Neural cell (in vitro differentiated cells): ENCODE results near the gene TRIM8. TPM values are rescaled to one million over a fixed set of nuclear protein-coding genes. Genes with fewer than 3 reads are reported as not detected.

Experiments
- H2AFZ ChIP-seq: fragments of 200-600, 300-800 bp; sonication (generic), shearing (Covaris generic); 2 replicates; pipeline ENCODE4 v1.6.0; 2014; ENCODE audit warnings: low read depth, mild to moderate bottlenecking, antibody characterized with exemption, low read length, moderate library complexity
- H3F3A ChIP-seq: fragments of 200-600 bp; shearing (Covaris generic); 2 replicates; pipeline ENCODE4 v1.6.1; 2016; ENCODE audit warnings: mild to moderate bottlenecking, moderate library complexity, mixed read lengths, antibody characterized with exemption, low read length; ENCODE audit not compliant: insufficient read depth, poor library complexity, severe bottlenecking
- H3K27ac ChIP-seq: fragments of 200-600, 300-800 bp; sonication (generic), shearing (Covaris generic); 2 replicates; pipeline ENCODE4 v1.5.1; 2014; ENCODE audit warnings: mild to moderate bottlenecking, low read length, moderate library complexity
- H3K27me3 ChIP-seq: fragments of 300-800, 200-600 bp; sonication (generic), shearing (Covaris generic); 2 replicates; pipeline ENCODE4 v1.6.0; 2014; ENCODE audit warnings: mild to moderate bottlenecking, low read depth, low read length, moderate library complexity; ENCODE audit not compliant: insufficient read depth
- H3K36me3 ChIP-seq: fragments of 300-800, 200-600 bp; sonication (generic), shearing (Covaris generic); 2 replicates; pipeline ENCODE4 v1.5.1; 2014; ENCODE audit warnings: mild to moderate bottlenecking, antibody characterized with exemption, low read length, moderate library complexity; ENCODE audit not compliant: insufficient read depth
- H3K4me2 ChIP-seq: fragments of 300-800, 200-600 bp; sonication (generic), shearing (Covaris generic); 2 replicates; pipeline ENCODE4 v1.6.0; 2014; ENCODE audit warnings: mild to moderate bottlenecking, low read length
- H3K4me3 ChIP-seq: fragments of 300-800, 200-600 bp; sonication (generic), shearing (Covaris generic); 2 replicates; pipeline ENCODE4 v1.5.1; 2014; ENCODE audit warnings: mild to moderate bottlenecking, low read length, moderate library complexity
- H3K79me2 ChIP-seq: fragments of 200-600 bp; shearing (Covaris generic); replicated peaks from 2 replicates; pipeline ENCODE4 v1.6.0; 2014; ENCODE audit warnings: mild to moderate bottlenecking, low read length, moderate library complexity; ENCODE audit not compliant: insufficient read depth
- H3K9ac ChIP-seq: fragments of 300-800, 200-600 bp; sonication (generic), shearing (Covaris generic); 2 replicates; pipeline ENCODE4 v1.6.1; 2016; ENCODE audit warnings: mild to moderate bottlenecking, low read length, mixed read lengths
- H3K9me2 ChIP-seq: fragments of 200-600 bp; shearing (Covaris generic); 2 replicates; pipeline ENCODE4 v1.6.1; 2016; ENCODE audit warnings: mild to moderate bottlenecking, low read length, mixed read lengths; ENCODE audit not compliant: insufficient read depth
- H3K9me3 ChIP-seq: fragments of 200-600, 300-800 bp; sonication (generic), shearing (Covaris generic); 2 replicates; pipeline ENCODE4 v1.6.1; 2016; ENCODE audit warnings: mild to moderate bottlenecking, mixed run types, low read length, moderate library complexity, mixed read lengths
- H4K20me1 ChIP-seq: fragments of 200-600 bp; shearing (Covaris generic); 2 replicates; pipeline ENCODE4 v1.6.1; 2016; ENCODE audit warnings: mild to moderate bottlenecking, mixed run types; ENCODE audit not compliant: insufficient read depth
- CTCF ChIP-seq: fragments of 450-650 bp; IDR thresholded peaks from 2 replicates; pipeline ENCODE4 v1.5.1; 2014; ENCODE audit warnings: antibody characterized with exemption, mild to moderate bottlenecking, moderate library complexity; ENCODE audit not compliant: poor library complexity, severe bottlenecking
- EP300 ChIP-seq: fragments of 450-650 bp; conservative IDR thresholded peaks from 2 replicates; pipeline ENCODE4 v1.6.1; 2014; ENCODE audit warnings: antibody characterized with exemption, mild to moderate bottlenecking, moderate library complexity; ENCODE audit not compliant: poor library complexity, severe bottlenecking
- EZH2 ChIP-seq: fragments of 200-600, 300-800 bp; shearing (Covaris generic), sonication (generic); IDR thresholded peaks from 2 replicates; pipeline ENCODE4 v1.6.1; 2014; ENCODE audit warnings: antibody characterized with exemption, low read length, borderline replicate concordance, mild to moderate bottlenecking; ENCODE audit not compliant: insufficient read depth, poor library complexity, severe bottlenecking
- MXI1 ChIP-seq: fragments of 450-650 bp; conservative IDR thresholded peaks from 2 replicates; pipeline ENCODE4 v1.6.1; 2014; ENCODE audit warnings: antibody characterized with exemption, mild to moderate bottlenecking; ENCODE audit not compliant: poor library complexity, severe bottlenecking
- POLR2AphosphoS5 ChIP-seq: IDR thresholded peaks from 2 replicates; pipeline ENCODE4 v1.6.1; 2012
- RAD21 ChIP-seq: fragments of 450-650 bp; conservative IDR thresholded peaks from 2 replicates; pipeline ENCODE4 v1.6.1; 2014; ENCODE audit warnings: antibody characterized with exemption, mild to moderate bottlenecking, moderate library complexity
- REST ChIP-seq: IDR thresholded peaks from 2 replicates; pipeline ENCODE4 v1.6.1; 2012; ENCODE audit warnings: borderline replicate concordance
- SMC3 ChIP-seq: fragments of 450-650 bp; conservative IDR thresholded peaks from 2 replicates; pipeline ENCODE4 v1.6.1; 2014; ENCODE audit warnings: antibody characterized with exemption, mild to moderate bottlenecking, moderate library complexity; ENCODE audit not compliant: poor library complexity
- TAF1 ChIP-seq: IDR thresholded peaks from 2 replicates; pipeline ENCODE4 v1.6.1; 2012; ENCODE audit warnings: low read depth
- polyA plus RNA-seq: library from polyadenylated mRNA; depleted of rRNA; stranded (reverse); fragments of >200 nt; gene quantifications from 2 replicates; pipeline ENCODE4 v1.2.3, GENCODE V29; 2014

TRIM8 gene
- polyA plus RNA-seq, 1 donor from 2014 or later, result 47.5 TPM

- no peak overlapping the region for H3K9ac ChIP-seq
- no peak overlapping the region for H3K4me2 ChIP-seq
- no peak overlapping the region for H3K4me3 ChIP-seq
- H3K9me3 ChIP-seq, result no peaks in the 10 kb centered on the region
- H3K36me3 ChIP-seq, result no peaks in the 10 kb centered on the region
- no peaks in the 10 kb centered on the region for H3K79me2 ChIP-seq
- no peak overlapping the region for H3K27ac ChIP-seq
- no peaks in the 10 kb centered on the region for H3K27me3 ChIP-seq
- no peaks in the 10 kb centered on the region for H3K9me2 ChIP-seq
- H4K20me1 ChIP-seq, result no peaks in the 10 kb centered on the region
- TF ChIP-seq POLR2AphosphoS5, result no peak
- no peak for TF ChIP-seq EP300
- TF ChIP-seq CTCF, result no peak
- no peak for TF ChIP-seq RAD21
- no peak for TF ChIP-seq EZH2
- no peak for TF ChIP-seq SMC3
- no peak for TF ChIP-seq MXI1
- TF ChIP-seq TAF1, result no peak
- TF ChIP-seq REST, result no peak
- H2AFZ ChIP-seq, result no peak overlapping the region
- no peaks in the 10 kb centered on the region for H3F3A ChIP-seq
Measured at GRCh38 chr10:102597131-102597991, 46.9 kb upstream of the TRIM8 start.

- no peaks in the 10 kb centered on the region for H3K27me3 ChIP-seq
- H3K9ac ChIP-seq, result no peak overlapping the region
- no peaks in the 10 kb centered on the region for H3K36me3 ChIP-seq
- no peak for TF ChIP-seq TAF1
- no peaks in the 10 kb centered on the region for H3K9me3 ChIP-seq
- H2AFZ ChIP-seq, result no peak overlapping the region
- H3K9me2 ChIP-seq, result no peaks in the 10 kb centered on the region
- H3K4me2 ChIP-seq, result no peak overlapping the region
- H4K20me1 ChIP-seq, result no peaks in the 10 kb centered on the region
- no peaks in the 10 kb centered on the region for H3F3A ChIP-seq
- no peak overlapping the region for H3K27ac ChIP-seq
- H3K4me3 ChIP-seq, result no peak overlapping the region
- H3K79me2 ChIP-seq, result no peaks in the 10 kb centered on the region
Measured at GRCh38 chr10:102598243-102598642, 46.0 kb upstream of the TRIM8 start.
